AG04449 (cell line): ENCODE results near the gene KIF26B.
"Not testable (repeated sequence)": the region's sequence is repeated elsewhere in the genome, so short reads cannot be mapped to it uniquely, and the experiment has no call there.

Experiments used
- CTCF ChIA-PET: fragments of 350-600 bp; formaldehyde crosslinking; extraction: SDS; loops from one replicate; lab custom pipeline; 2021; ENCODE audit warnings: antibody characterized with exemption; lab: Yijun Ruan, JAX
- POLR2A ChIA-PET: fragments of 400-600, 350-600 bp; formaldehyde crosslinking; extraction: SDS; loops from one replicate; lab custom pipeline; 2020; ENCODE audit warnings: antibody characterized with exemption, inconsistent platforms; lab: Yijun Ruan, JAX
- DNase-seq: peaks from one replicate; pipeline ENCODE4 v3.0.0-alpha.2; 2010; ENCODE audit warnings: low read depth, low spot score
- H3K4me3 ChIP-seq: 2 replicates; pipeline ENCODE4 v1.5.1; 2011; ENCODE audit warnings: low read depth, mild to moderate bottlenecking, control low read depth, low read length
- TF ChIP-seq, protein P1 (sequence below): IDR thresholded peaks from one replicate; pipeline ENCODE4 v1.5.1; 2011; ENCODE audit warnings: mild to moderate bottlenecking, moderate library complexity, low read length, control low read depth, inconsistent platforms; ENCODE audit not compliant: insufficient read depth; ENCODE audit errors: missing control alignments

KIF26B gene

DNA sequence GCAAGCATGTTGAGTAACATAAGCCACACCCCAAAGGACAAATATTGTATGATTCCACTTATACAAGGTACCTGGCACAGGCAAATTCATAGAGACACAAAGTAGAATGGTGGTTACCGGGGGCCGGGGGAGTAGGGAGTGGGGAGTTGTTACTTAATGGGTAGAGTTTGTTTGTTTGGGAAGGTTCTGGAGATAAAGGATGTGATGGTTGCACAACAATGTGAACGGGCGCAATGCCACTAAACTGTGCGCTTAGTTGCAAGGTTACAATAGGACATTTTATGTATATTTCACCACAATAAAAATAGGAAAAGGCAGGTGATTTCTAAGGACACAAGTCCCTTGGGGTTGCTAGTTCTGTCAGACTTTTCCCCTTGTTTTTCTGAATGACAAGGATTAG, 516.6 kb downstream of the KIF26B start:
- ChIA-PET POLR2A (no interaction called here), CTCF (no interaction called here)
- no peak for DNase-seq
- TF ChIP-seq, protein P1, sequence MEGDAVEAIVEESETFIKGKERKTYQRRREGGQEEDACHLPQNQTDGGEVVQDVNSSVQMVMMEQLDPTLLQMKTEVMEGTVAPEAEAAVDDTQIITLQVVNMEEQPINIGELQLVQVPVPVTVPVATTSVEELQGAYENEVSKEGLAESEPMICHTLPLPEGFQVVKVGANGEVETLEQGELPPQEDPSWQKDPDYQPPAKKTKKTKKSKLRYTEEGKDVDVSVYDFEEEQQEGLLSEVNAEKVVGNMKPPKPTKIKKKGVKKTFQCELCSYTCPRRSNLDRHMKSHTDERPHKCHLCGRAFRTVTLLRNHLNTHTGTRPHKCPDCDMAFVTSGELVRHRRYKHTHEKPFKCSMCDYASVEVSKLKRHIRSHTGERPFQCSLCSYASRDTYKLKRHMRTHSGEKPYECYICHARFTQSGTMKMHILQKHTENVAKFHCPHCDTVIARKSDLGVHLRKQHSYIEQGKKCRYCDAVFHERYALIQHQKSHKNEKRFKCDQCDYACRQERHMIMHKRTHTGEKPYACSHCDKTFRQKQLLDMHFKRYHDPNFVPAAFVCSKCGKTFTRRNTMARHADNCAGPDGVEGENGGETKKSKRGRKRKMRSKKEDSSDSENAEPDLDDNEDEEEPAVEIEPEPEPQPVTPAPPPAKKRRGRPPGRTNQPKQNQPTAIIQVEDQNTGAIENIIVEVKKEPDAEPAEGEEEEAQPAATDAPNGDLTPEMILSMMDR: no peak
- H3K4me3 ChIP-seq: no peak overlapping the region

DNA sequence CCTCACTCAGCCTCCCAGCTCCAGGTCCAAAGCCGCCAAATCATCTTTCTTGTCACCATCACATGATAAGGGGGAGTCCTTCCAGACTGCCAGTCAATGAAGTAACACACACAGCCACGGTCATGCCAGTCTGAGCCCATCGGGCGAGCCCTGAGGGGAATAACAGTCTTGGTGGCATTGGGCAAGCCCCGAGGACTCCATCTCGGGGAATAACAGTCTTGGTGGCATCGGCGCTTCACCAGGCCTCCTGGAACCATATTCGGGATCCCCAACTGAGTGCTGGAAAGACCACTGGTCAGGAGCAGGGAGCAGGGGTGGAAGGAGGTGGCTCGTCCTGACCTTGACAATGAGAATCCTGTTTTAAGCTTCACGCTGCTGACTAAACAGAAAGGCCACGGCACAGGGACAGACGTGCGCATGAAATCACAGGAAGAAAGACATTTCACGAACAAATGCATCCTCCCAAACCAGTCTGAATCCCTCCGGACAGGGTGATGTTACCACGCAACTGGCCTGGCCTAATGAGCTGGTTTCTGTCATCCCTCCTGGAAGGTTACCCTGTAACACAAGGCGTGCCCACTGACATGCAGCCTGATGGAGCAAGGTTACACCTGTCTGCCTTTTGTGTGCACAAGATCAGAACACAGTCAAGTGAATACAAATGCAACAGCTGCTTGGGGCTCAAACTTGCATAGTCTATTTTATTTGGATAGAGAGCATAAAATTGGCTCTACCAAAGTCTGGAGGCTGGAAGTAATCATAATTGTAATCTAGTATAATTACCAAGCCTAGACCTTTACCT, 517.4 kb downstream of the KIF26B start:
- POLR2A ChIA-PET: no interaction called here
- DNase-seq: no peak
- CTCF ChIA-PET: no interaction called here
- H3K4me3 ChIP-seq: no peak overlapping the region
- TF ChIP-seq, protein P1: no peak

GRCh38 chr1:245672836-245673656, 518.3 kb downstream of the KIF26B start:
- H3K4me3 ChIP-seq, DNase-seq, CTCF ChIA-PET, POLR2A ChIA-PET: not testable (repeated sequence)

DNA sequence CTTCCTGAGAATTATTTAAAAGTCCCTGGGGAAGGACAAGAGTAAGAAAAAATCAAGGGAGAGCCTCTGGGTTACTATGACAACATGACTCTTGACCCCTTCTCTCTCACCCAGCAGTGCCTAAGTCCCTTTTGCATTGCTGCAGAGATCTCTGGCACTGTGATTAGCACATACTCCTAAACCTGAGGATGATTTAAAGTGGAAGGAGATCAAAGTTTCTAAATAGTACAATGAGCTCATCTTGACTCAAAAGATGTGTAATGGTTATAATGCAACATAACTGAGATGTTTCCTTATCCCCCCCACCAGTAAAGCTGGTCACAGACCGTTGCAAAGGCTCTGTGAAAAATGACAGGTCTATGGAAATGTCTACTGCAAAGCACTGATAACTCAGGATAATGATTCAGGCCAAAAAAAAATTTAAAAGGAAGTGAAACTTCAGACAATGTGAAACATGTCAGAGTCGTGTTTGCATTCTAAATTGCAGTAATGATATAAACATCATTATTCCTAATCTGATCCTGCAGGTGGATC, 519.2 kb downstream of the KIF26B start:
- TF ChIP-seq, protein P1: no peak
- POLR2A ChIA-PET: interaction anchor here (0.6 kb wide), 1 partner anchor 447 kb away, joined by 3 read pairs; no protein-coding TSS in a partner anchor
- DNase-seq: no peak
- no peak overlapping the region for H3K4me3 ChIP-seq
- CTCF ChIA-PET: no interaction called here

GRCh38 chr1:245677461-245678240, 522.9 kb downstream of the KIF26B start:
- CTCF ChIA-PET: no interaction called here
- no peak for DNase-seq
- TF ChIP-seq, protein P1: no peak
- H3K4me3 ChIP-seq: no peak overlapping the region
- POLR2A ChIA-PET: no interaction called here

DNA sequence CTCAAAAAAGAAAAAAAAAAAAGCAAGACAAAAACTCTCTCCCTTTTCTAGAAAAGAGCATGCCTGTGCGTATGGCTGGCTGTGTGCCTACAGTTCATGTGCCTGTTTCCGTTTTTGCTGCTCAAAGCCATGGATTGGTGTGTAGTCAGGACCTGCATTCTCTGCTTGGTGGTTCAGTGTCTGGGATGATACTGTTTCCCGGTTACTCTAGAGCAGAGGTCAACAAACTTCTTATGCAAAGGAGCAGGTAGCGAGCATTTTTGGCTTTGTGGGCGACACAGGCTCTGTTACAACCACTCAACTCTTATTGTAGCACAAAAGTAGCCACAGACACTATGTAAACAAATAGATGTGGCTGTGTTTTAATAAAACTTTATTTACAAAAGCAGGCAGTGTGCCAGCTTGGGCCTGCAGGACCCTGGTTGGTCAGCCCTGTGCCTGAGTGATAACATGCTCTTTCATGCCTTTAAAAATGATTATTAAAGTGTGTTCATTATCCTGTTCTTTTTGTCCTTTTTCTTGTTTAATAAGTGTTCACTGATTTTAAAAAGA, 524.2 kb downstream of the KIF26B start:
- POLR2A ChIA-PET: no interaction called here
- no peak for DNase-seq
- CTCF ChIA-PET: no interaction called here
- no peak overlapping the region for H3K4me3 ChIP-seq
- TF ChIP-seq, protein P1: no peak
